Liver (tissue), 9 donors: Measurements from ENCODE around the gene SPIRE2. TPM values are rescaled to one million over a fixed set of nuclear protein-coding genes. Genes with fewer than 3 reads are reported as not detected.
A peak's percentile ranks its signal among the peaks of the same experiment; 100 is the strongest.

ENCODE experiments used
- DNase-seq: peaks from one replicate; pipeline ENCODE4 v3.0.0-alpha.2; 2017; ENCODE audit warnings: low spot score
- H3K27ac ChIP-seq, 2 donors: one replicate each; pipeline ENCODE4 v1.7.0; 2013; ENCODE audit warnings: inconsistent platforms in 2 of 2, low read length in 2 of 2, control low read depth in 1 of 2, low read depth in 1 of 2, mild to moderate bottlenecking in 1 of 2
- H3K27me3 ChIP-seq, 4 donors: one replicate each; pipeline versions ENCODE4 v1.6.1 to v1.7.0; 2013; ENCODE audit warnings: low read length in 3 of 4, inconsistent platforms in 1 of 4, mild to moderate bottlenecking in 1 of 4, moderate library complexity in 1 of 4; ENCODE audit not compliant: control insufficient read depth in 4 of 4, insufficient read depth in 4 of 4
- H3K36me3 ChIP-seq, 4 donors: one replicate each; pipeline versions ENCODE4 v1.6.1 to v1.7.0; 2013; ENCODE audit warnings: low read length in 3 of 4, mild to moderate bottlenecking in 3 of 4, low read depth in 1 of 4, moderate library complexity in 1 of 4; ENCODE audit not compliant: control insufficient read depth in 4 of 4, insufficient read depth in 3 of 4
- H3K4me1 ChIP-seq, 4 donors: one replicate each; pipeline versions ENCODE4 v1.6.1 to v1.7.0; 2013; ENCODE audit warnings: low read length in 3 of 4, mild to moderate bottlenecking in 3 of 4, moderate library complexity in 1 of 4; ENCODE audit not compliant: control insufficient read depth in 4 of 4, insufficient read depth in 4 of 4
- H3K4me3 ChIP-seq, 3 donors: one replicate each; pipeline versions ENCODE4 v1.6.1 to v1.7.0; 2013; ENCODE audit warnings: low read length in 3 of 3, control low read depth in 1 of 3, low read depth in 1 of 3, mild to moderate bottlenecking in 1 of 3
- H3K9ac ChIP-seq, 2 donors: one replicate each; pipeline ENCODE4 v1.7.0; 2013; ENCODE audit warnings: low read length in 2 of 2, mild to moderate bottlenecking in 2 of 2, moderate library complexity in 2 of 2, control low read depth in 1 of 2, low read depth in 1 of 2
- H3K9me3 ChIP-seq, 4 donors: one replicate each; pipeline versions ENCODE4 v1.6.1 to v1.7.0; 2013; ENCODE audit warnings: low read length in 3 of 4; ENCODE audit not compliant: control insufficient read depth in 4 of 4
- EGR1 ChIP-seq, 2 donors: IDR thresholded peaks; 2 replicates each; pipeline ENCODE4 v1.6.1; 2016 to 2018; ENCODE audit warnings: antibody characterized with exemption in 2 of 2, low read depth in 2 of 2
- FOXA1 ChIP-seq: IDR thresholded peaks from 2 replicates; pipeline ENCODE4 v1.6.1; 2016; ENCODE audit warnings: antibody characterized with exemption
- HNF4A ChIP-seq, 2 donors: conservative IDR thresholded peaks; 2 replicates each; pipeline ENCODE4 v1.6.1; 2016; ENCODE audit warnings: antibody characterized with exemption in 2 of 2, mild to moderate bottlenecking in 2 of 2
- MAX ChIP-seq: IDR thresholded peaks from 2 replicates; pipeline ENCODE4 v1.6.1; 2016; ENCODE audit warnings: antibody characterized with exemption
- RXRA ChIP-seq, 2 donors: IDR thresholded peaks; 2 replicates each; pipeline ENCODE4 v1.6.1; 2017 to 2018; ENCODE audit warnings: antibody characterized with exemption in 2 of 2, mild to moderate bottlenecking in 1 of 2
- SP1 ChIP-seq: IDR thresholded peaks from 2 replicates; pipeline ENCODE4 v1.6.1; 2018; ENCODE audit warnings: antibody characterized with exemption, mild to moderate bottlenecking
- WGBS: extraction: QIAGEN DNeasy Blood & Tissue Kit; methylation state at CpG from one replicate; pipeline ENCODE4 v1.1.7; 2013; 5-methylcytosine and 5-hydroxymethylcytosine counted together
- polyA plus RNA-seq, 2 donors: library from polyadenylated mRNA; stranded (reverse) in 1 of 2; unstranded in 1 of 2; fragments of 200-250 nt in 1 of 2; fragments of >200 nt in 1 of 2; fragmentation: Nextera tagmentation in 1 of 2; extraction: Ambion mirVana in 1 of 2; gene quantifications; one replicate each; pipeline versions ENCODE4 v1.2.1 to v1.2.3, GENCODE V29; 2013 to 2015
- total RNA-seq, 2 donors: library from RNA; depleted of rRNA; stranded (reverse); fragments of >200 nt; gene quantifications; one replicate each; pipeline ENCODE4 v1.2.3, GENCODE V29; 2014
- TF ChIP-seq, protein P1 (sequence below): IDR thresholded peaks from 2 replicates; pipeline ENCODE4 v1.6.1; 2016; ENCODE audit warnings: antibody characterized with exemption, mild to moderate bottlenecking
- TF ChIP-seq, protein P2 (sequence below): IDR thresholded peaks from 2 replicates; pipeline ENCODE4 v1.6.1; 2016; ENCODE audit warnings: antibody characterized with exemption
- TF ChIP-seq, protein P3 (sequence below): fragments of 150-350 bp; IDR thresholded peaks from 2 replicates; pipeline ENCODE4 v1.5.1; 2017; ENCODE audit warnings: improper control_type of control experiment, low read depth, low read length; ENCODE audit not compliant: missing input control
- TF ChIP-seq, protein P4 (sequence below): IDR thresholded peaks from 2 replicates; pipeline ENCODE4 v1.6.1; 2016; ENCODE audit warnings: antibody characterized with exemption
- donor health status: healthy.
- donor health status: healthy.
- donor health status: healthy.
- donor health status: healthy.
- donor health status: healthy.

Gene SPIRE2
- total and polyA plus RNA-seq, 4 donors, result 1.7 to 7.2 (median 2.9) TPM

DNA sequence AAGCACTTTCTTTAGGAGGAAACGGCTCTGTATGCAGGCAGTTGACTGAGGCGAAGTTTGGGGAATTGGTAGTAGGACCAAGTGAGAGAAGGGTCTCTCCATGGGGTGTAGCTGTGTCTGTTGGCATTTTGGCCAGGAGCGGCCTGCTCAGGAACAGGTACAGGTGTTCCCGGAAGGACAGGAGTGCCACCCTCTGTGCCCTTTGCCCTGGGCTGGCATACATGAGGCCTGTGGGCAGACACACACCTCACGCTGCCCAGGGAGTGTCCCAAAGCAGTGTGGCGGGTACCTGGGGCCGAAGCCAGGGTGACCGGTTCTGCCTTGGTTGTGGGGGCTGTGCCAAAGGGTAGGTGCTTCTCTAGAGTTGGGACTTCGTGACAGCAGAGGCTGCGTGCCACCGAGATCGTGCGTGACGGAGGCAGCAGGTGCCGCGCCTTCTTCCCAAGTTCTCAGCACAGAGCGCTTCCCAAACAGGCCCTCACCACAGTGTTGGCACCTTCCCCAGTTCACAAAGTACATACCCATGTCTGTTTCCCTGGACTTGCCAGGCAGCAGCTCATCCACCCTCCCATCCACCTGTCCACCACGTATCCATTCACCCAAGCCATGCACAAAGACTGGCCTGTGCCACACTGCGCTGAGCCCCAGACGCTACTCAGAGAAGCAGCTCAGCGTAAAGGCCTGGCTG, 25.2 kb downstream of the SPIRE2 start:
- Histone ChIP-seq H3K9ac (no peak overlapping the region), H3K4me3 (no peak overlapping the region), H3K27me3 (no peaks in the 10 kb centered on the region), H3K27ac (no peak overlapping the region), H3K9me3 (no peaks in the 10 kb centered on the region), H3K4me1 (peaks cover 0 to 7% (median 6%) of the 10 kb centered on the region in 4 donors), H3K36me3 (peaks cover 0 to 3% (median 0%) of the 10 kb centered on the region in 4 donors)
- 69% methylated on average over 21 of the region's 21 CpGs for WGBS
- DNase-seq, result no peak
- TF ChIP-seq SP1, result peak; percentile 63
- no peak for TF ChIP-seq MAX
- peak; percentile 36 to 46 for TF ChIP-seq RXRA (IDR thresholded peaks at IDR 0.05)
- TF ChIP-seq, protein P1, sequence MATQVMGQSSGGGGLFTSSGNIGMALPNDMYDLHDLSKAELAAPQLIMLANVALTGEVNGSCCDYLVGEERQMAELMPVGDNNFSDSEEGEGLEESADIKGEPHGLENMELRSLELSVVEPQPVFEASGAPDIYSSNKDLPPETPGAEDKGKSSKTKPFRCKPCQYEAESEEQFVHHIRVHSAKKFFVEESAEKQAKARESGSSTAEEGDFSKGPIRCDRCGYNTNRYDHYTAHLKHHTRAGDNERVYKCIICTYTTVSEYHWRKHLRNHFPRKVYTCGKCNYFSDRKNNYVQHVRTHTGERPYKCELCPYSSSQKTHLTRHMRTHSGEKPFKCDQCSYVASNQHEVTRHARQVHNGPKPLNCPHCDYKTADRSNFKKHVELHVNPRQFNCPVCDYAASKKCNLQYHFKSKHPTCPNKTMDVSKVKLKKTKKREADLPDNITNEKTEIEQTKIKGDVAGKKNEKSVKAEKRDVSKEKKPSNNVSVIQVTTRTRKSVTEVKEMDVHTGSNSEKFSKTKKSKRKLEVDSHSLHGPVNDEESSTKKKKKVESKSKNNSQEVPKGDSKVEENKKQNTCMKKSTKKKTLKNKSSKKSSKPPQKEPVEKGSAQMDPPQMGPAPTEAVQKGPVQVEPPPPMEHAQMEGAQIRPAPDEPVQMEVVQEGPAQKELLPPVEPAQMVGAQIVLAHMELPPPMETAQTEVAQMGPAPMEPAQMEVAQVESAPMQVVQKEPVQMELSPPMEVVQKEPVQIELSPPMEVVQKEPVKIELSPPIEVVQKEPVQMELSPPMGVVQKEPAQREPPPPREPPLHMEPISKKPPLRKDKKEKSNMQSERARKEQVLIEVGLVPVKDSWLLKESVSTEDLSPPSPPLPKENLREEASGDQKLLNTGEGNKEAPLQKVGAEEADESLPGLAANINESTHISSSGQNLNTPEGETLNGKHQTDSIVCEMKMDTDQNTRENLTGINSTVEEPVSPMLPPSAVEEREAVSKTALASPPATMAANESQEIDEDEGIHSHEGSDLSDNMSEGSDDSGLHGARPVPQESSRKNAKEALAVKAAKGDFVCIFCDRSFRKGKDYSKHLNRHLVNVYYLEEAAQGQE, result no peak
- TF ChIP-seq HNF4A (conservative IDR thresholded peaks at IDR 0.05), result peak; percentile 52 to 63

DNA sequence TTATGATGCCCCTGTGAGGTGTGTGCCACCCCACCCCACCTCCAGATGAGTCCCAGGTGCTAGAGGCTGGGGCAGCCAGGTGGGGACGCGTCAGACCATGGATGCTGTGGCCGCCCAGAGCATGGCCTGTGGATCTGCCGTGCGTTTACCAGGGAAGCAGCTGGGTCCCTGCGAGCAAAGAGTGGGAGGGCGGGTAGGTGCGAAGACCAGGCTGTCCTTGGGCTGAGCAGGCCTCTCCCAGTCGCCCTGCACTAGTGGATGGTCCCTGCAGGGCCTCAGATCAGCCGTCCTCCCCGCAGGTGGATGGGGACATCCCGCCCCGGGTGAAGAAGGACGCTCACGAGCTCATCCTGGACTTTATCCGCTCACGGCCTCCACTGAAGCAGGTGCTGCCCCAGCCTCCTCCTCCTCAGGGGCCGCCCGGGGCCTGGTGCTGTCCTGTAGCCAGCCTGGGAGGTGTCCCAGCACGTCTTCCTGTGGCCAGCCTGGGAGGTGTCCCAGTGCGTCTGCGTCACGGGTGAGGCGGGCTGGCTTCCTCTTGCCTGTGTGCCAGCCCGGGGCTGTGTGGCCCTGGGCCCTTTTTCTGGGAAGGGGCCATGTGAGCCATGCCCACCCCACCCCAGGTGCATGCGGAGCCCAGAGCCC, 27.1 kb downstream of the SPIRE2 start:
- DNase-seq, result no peak
- H3K36me3 ChIP-seq, result peaks cover 0 to 1% (median 0%) of the 10 kb centered on the region in 4 donors
- peaks cover 0 to 7% (median 6%) of the 10 kb centered on the region in 4 donors for H3K4me1 ChIP-seq
- H3K9ac ChIP-seq, result no peak overlapping the region
- no peaks in the 10 kb centered on the region for H3K27me3 ChIP-seq
- H3K4me3 ChIP-seq, result no peak overlapping the region
- H3K27ac ChIP-seq, result no peak overlapping the region
- TF ChIP-seq, protein P2, sequence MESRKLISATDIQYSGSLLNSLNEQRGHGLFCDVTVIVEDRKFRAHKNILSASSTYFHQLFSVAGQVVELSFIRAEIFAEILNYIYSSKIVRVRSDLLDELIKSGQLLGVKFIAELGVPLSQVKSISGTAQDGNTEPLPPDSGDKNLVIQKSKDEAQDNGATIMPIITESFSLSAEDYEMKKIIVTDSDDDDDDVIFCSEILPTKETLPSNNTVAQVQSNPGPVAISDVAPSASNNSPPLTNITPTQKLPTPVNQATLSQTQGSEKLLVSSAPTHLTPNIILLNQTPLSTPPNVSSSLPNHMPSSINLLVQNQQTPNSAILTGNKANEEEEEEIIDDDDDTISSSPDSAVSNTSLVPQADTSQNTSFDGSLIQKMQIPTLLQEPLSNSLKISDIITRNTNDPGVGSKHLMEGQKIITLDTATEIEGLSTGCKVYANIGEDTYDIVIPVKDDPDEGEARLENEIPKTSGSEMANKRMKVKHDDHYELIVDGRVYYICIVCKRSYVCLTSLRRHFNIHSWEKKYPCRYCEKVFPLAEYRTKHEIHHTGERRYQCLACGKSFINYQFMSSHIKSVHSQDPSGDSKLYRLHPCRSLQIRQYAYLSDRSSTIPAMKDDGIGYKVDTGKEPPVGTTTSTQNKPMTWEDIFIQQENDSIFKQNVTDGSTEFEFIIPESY, result no peak
- TF ChIP-seq EGR1 (IDR thresholded peaks at IDR 0.05; ENCODE audit: low read depth in 2 of 2) (no peak), FOXA1 (no peak), SP1 (no peak)
- TF ChIP-seq, protein P3, sequence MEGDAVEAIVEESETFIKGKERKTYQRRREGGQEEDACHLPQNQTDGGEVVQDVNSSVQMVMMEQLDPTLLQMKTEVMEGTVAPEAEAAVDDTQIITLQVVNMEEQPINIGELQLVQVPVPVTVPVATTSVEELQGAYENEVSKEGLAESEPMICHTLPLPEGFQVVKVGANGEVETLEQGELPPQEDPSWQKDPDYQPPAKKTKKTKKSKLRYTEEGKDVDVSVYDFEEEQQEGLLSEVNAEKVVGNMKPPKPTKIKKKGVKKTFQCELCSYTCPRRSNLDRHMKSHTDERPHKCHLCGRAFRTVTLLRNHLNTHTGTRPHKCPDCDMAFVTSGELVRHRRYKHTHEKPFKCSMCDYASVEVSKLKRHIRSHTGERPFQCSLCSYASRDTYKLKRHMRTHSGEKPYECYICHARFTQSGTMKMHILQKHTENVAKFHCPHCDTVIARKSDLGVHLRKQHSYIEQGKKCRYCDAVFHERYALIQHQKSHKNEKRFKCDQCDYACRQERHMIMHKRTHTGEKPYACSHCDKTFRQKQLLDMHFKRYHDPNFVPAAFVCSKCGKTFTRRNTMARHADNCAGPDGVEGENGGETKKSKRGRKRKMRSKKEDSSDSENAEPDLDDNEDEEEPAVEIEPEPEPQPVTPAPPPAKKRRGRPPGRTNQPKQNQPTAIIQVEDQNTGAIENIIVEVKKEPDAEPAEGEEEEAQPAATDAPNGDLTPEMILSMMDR, result no peak
- TF ChIP-seq, protein P4, sequence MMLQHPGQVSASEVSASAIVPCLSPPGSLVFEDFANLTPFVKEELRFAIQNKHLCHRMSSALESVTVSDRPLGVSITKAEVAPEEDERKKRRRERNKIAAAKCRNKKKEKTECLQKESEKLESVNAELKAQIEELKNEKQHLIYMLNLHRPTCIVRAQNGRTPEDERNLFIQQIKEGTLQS, result no peak
- H3K9me3 ChIP-seq, result no peaks in the 10 kb centered on the region
- WGBS, result 94% methylated on average over 26 of the region's 26 CpGs
